IMR-90 (cell line): Measurements from ENCODE around the gene CDC42EP5. TPM values are rescaled to one million over a fixed set of nuclear protein-coding genes. Genes with fewer than 3 reads are reported as not detected.

Experiments
- ATAC-seq: fragments of 200-7000 bp; cut with Tn5 transposase; 2 replicates; pipeline ENCODE4 v1.9.1; 2020; ENCODE audit warnings: low read depth, mild to moderate bottlenecking, moderate library complexity
- BruUV-seq: library from RNA; stranded (reverse); fragments of 400-500 nt; replicated peaks from 2 replicates; lab custom pipeline; 2021; lab: Mats Ljungman, UMichigan
- CTCF ChIA-PET: fragments of 300-600 bp; formaldehyde crosslinking; extraction: SDS; loops from one replicate; lab custom pipeline; 2021; ENCODE audit warnings: antibody characterized with exemption; lab: Yijun Ruan, JAX
- POLR2A ChIA-PET: fragments of 300-600 bp; sonication (Branson Sonifier 250); formaldehyde crosslinking; loops from one replicate; lab custom pipeline; 2022; ENCODE audit warnings: antibody characterized with exemption; ENCODE audit not compliant: unreplicated experiment; lab: Charles Lee
- DNase-seq: peaks from one replicate; pipeline ENCODE4 v3.0.0; 2013
- H2AFZ ChIP-seq: replicated peaks from 2 replicates; pipeline ENCODE3; 2013; ENCODE audit warnings: low read length, mild to moderate bottlenecking; ENCODE audit not compliant: poor library complexity
- H2AK5ac ChIP-seq: 2 replicates; pipeline ENCODE4 v1.6.1; 2013; ENCODE audit warnings: low read depth, low read length, inconsistent platforms
- H2AK9ac ChIP-seq: replicated peaks from 2 replicates; pipeline ENCODE3; 2013; ENCODE audit warnings: mild to moderate bottlenecking, low read depth, low read length, moderate library complexity; ENCODE audit not compliant: poor library complexity
- H2BK120ac ChIP-seq: 2 replicates; pipeline ENCODE4 v1.6.1; 2013; ENCODE audit warnings: low read depth, low read length, inconsistent platforms
- H2BK15ac ChIP-seq: 3 replicates; pipeline ENCODE4 v1.6.1; 2013; ENCODE audit warnings: low read depth, low read length, inconsistent platforms
- H2BK20ac ChIP-seq: 2 replicates; pipeline ENCODE4 v1.6.1; 2013; ENCODE audit warnings: low read depth, mild to moderate bottlenecking, inconsistent platforms, low read length, moderate library complexity
- H2BK5ac ChIP-seq: 2 replicates; pipeline ENCODE4 v1.6.1; 2013; ENCODE audit warnings: mild to moderate bottlenecking, low read depth, low read length, inconsistent platforms; ENCODE audit not compliant: poor library complexity, severe bottlenecking
- H3K14ac ChIP-seq: replicated peaks from 2 replicates; pipeline ENCODE4 v1.6.1; 2013; ENCODE audit warnings: low read depth, low read length, inconsistent platforms
- H3K18ac ChIP-seq: 2 replicates; pipeline ENCODE4 v1.6.1; 2013; ENCODE audit warnings: low read depth, low read length, control low read depth
- H3K23ac ChIP-seq: 2 replicates; pipeline ENCODE4 v1.6.1; 2013; ENCODE audit warnings: low read depth, low read length, inconsistent platforms
- H3K27ac ChIP-seq: 2 replicates; pipeline ENCODE4 v1.5.1; 2013; ENCODE audit warnings: mild to moderate bottlenecking, control low read depth, low read length; ENCODE audit not compliant: insufficient read depth
- H3K27me3 ChIP-seq: 2 replicates; pipeline ENCODE4 v1.6.1; 2013; ENCODE audit warnings: low read length; ENCODE audit not compliant: control insufficient read depth, insufficient read depth
- H3K36me3 ChIP-seq: 2 replicates; pipeline ENCODE4 v1.6.1; 2013; ENCODE audit warnings: low read length, mixed read lengths; ENCODE audit not compliant: control insufficient read depth, insufficient read depth
- H3K4ac ChIP-seq: 2 replicates; pipeline ENCODE4 v1.6.1; 2013; ENCODE audit warnings: low read depth, low read length, inconsistent platforms
- H3K4me1 ChIP-seq: 2 replicates; pipeline ENCODE4 v1.6.1; 2013; ENCODE audit warnings: low read length, mixed read lengths; ENCODE audit not compliant: control insufficient read depth, insufficient read depth
- H3K4me2 ChIP-seq: 2 replicates; pipeline ENCODE4 v1.6.1; 2013; ENCODE audit warnings: low read depth, mild to moderate bottlenecking, control low read depth, low read length, moderate library complexity
- H3K4me3 ChIP-seq: 2 replicates; pipeline ENCODE4 v1.5.1; 2013; ENCODE audit warnings: low read depth, mild to moderate bottlenecking, control low read depth, low read length, moderate library complexity; ENCODE audit not compliant: insufficient read depth
- H3K56ac ChIP-seq: 2 replicates; pipeline ENCODE4 v1.6.1; 2013; ENCODE audit warnings: low read length, inconsistent platforms; ENCODE audit not compliant: insufficient read depth; ENCODE audit errors: extremely low read depth
- H3K79me1 ChIP-seq, 2 experiments: 2 replicates each; pipeline ENCODE4 v1.6.1; 2013; ENCODE audit warnings: low read length in 2 of 2, inconsistent platforms in 1 of 2, low read depth in 1 of 2
- H3K9ac ChIP-seq: 2 replicates; pipeline ENCODE4 v1.6.1; 2013; ENCODE audit warnings: low read depth, low read length, control low read depth
- H3K9me1 ChIP-seq: 2 replicates; pipeline ENCODE4 v1.6.1; 2013; ENCODE audit warnings: low read length, inconsistent platforms; ENCODE audit not compliant: insufficient read depth
- H3K9me3 ChIP-seq: 2 replicates; pipeline ENCODE4 v1.6.1; 2013; ENCODE audit warnings: low read length; ENCODE audit not compliant: control insufficient read depth, insufficient read depth
- H4K20me1 ChIP-seq: 2 replicates; pipeline ENCODE4 v1.6.1; 2013; ENCODE audit warnings: low read length, inconsistent platforms; ENCODE audit not compliant: insufficient read depth
- H4K5ac ChIP-seq: 2 replicates; pipeline ENCODE4 v1.6.1; 2013; ENCODE audit warnings: mild to moderate bottlenecking, low read depth, low read length, control low read depth
- H4K8ac ChIP-seq, 2 experiments: 2 replicates each; pipeline ENCODE4 v1.6.1; 2013; ENCODE audit warnings: low read depth in 2 of 2, low read length in 2 of 2, control low read depth in 1 of 2, inconsistent platforms in 1 of 2
- H4K91ac ChIP-seq: 2 replicates; pipeline ENCODE4 v1.6.1; 2013; ENCODE audit warnings: low read depth, low read length, inconsistent platforms; ENCODE audit not compliant: insufficient read depth
- BHLHE40 ChIP-seq: fragments of 150-350 bp; IDR thresholded peaks from 2 replicates; pipeline ENCODE4 v1.6.1; 2016; ENCODE audit warnings: mild to moderate bottlenecking, low read depth, low read length
- FOS ChIP-seq: fragments of 150-350 bp; IDR thresholded peaks from 2 replicates; pipeline ENCODE4 v1.6.1; 2016; ENCODE audit warnings: low read depth, low read length
- NFE2L2 ChIP-seq: fragments of 150-350 bp; IDR thresholded peaks from 2 replicates; pipeline ENCODE4 v1.6.1; 2016; ENCODE audit warnings: low read depth, mild to moderate bottlenecking, low read length
- RAD21 ChIP-seq: IDR thresholded peaks from 2 replicates; pipeline ENCODE4 v1.6.1; 2012; ENCODE audit warnings: low read length, improper control_type of control experiment
- SMC3 ChIP-seq: fragments of 150-350 bp; IDR thresholded peaks from 2 replicates; pipeline ENCODE4 v1.6.1; 2016; ENCODE audit warnings: low read depth, mild to moderate bottlenecking, antibody characterized with exemption, low read length, moderate library complexity
- WGBS, 2 experiments: methylation state at CpG; one replicate each; pipeline versions ENCODE4 v1.1.5 to v1.1.7; 2013; ENCODE audit warnings: missing lambda C conversion rate in 2 of 2; ENCODE audit not compliant: insufficient read length in 1 of 2; ENCODE audit errors: extremely low coverage in 2 of 2; 5-methylcytosine and 5-hydroxymethylcytosine counted together
- dilution Hi-C: fragments of 300-500 bp; cut with HindIII; formaldehyde crosslinking; loops from one replicate; pipeline ENCODE4 v1.14.3; 2018; ENCODE audit warnings: low sequenced_read_pairs; ENCODE audit not compliant: unreplicated experiment
- in situ Hi-C: fragments of 300-500 bp; cut with MboI; formaldehyde crosslinking; loops from 3 replicates; pipeline ENCODE4 v1.14.3; 2019; ENCODE audit warnings: low sequenced_read_pairs, inconsistent platforms, mixed read lengths
- intact Hi-C: fragments of 100-400 bp; cut with micrococcal nuclease; formaldehyde crosslinking; loops from 2 replicates; pipeline ENCODE4 v1.10.0; 2022
- polyA plus RNA-seq, 3 experiments: library from polyadenylated mRNA; depleted of rRNA; stranded (reverse); fragments of >200 nt; gene quantifications; 2 replicates each; pipeline ENCODE4 v1.2.3, GENCODE V29; 2012; ENCODE audit warnings: low replicate concordance in 1 of 3
- total RNA-seq: library from RNA; depleted of rRNA; stranded (reverse); fragments of >200 nt; gene quantifications from 2 replicates; pipeline ENCODE4 v1.2.3, GENCODE V29; 2012

CDC42EP5 gene
- total and polyA plus RNA-seq, 2 of the 4 experiments (the other 2 are of a cell fraction) = 7.2 to 25.3 TPM

- DNase-seq = no peak
- no peak overlapping the region for H2BK5ac ChIP-seq
- no peak overlapping the region for H3K4me3 ChIP-seq
- H3K27ac ChIP-seq = no peak overlapping the region
- intact Hi-C loops = no loop called here
- H3K36me3 ChIP-seq = peaks cover 4% of the 10 kb centered on the region; the same call in 1 of the 2 replicates
- no peak overlapping the region for H3K56ac ChIP-seq
- H2BK120ac ChIP-seq = no peak overlapping the region
- no peak overlapping the region for H3K4ac ChIP-seq
- no peak overlapping the region for H2AFZ ChIP-seq
- H4K8ac ChIP-seq = no peak overlapping the region
- H3K4me1 ChIP-seq = 0 out of 2 replicates have a peak, but pooled peaks cover 2% of the 10 kb centered on the region
- 70% methylated on average over 3 of the region's 16 CpGs; no CpG with 5 or more reads in 1 of the 2 experiments for WGBS, 2 experiments
- peaks cover 14% of the 10 kb centered on the region for H4K20me1 ChIP-seq
- no peak overlapping the region for H2BK20ac ChIP-seq
- H3K9me3 ChIP-seq = no peaks in the 10 kb centered on the region
- no TSS peak for BruUV-seq
- no peak overlapping the region for H3K14ac ChIP-seq
- H4K5ac ChIP-seq = no peak overlapping the region
- TF ChIP-seq RAD21 = no peak
- TF ChIP-seq FOS = no peak
- no peak for TF ChIP-seq NFE2L2
- TF ChIP-seq BHLHE40 = no peak
- TF ChIP-seq SMC3 = no peak
- H2AK9ac ChIP-seq = no peak overlapping the region
- no peak overlapping the region for H3K9ac ChIP-seq
- ChIA-PET CTCF (interaction anchor here (0.6 kb wide), 1 partner anchor 12 kb away, joined by 4 read pairs; no protein-coding TSS in a partner anchor), POLR2A (no interaction called here)
- no peak overlapping the region for H3K4me2 ChIP-seq
- H2AK5ac ChIP-seq = no peak overlapping the region
- dilution Hi-C loops = no loop called here
- no peak overlapping the region for H4K91ac ChIP-seq
- in situ Hi-C loops = no loop called here
- H3K23ac ChIP-seq = no peak overlapping the region
- ATAC-seq = no peak
- no peak overlapping the region for H2BK15ac ChIP-seq
- no peaks in the 10 kb centered on the region for H3K27me3 ChIP-seq
- H3K9me1 ChIP-seq = peaks cover 6% of the 10 kb centered on the region; the same call in 1 of the 2 replicates
- no peak overlapping the region for H3K18ac ChIP-seq
- peaks cover 10 to 15% of the 10 kb centered on the region in 2 experiments for H3K79me1 ChIP-seq
Measured at GRCh38 chr19:54435551-54436016, 37.5 kb downstream of the CDC42EP5 start.
